H1 (cell line): ENCODE measurements around the gene DMWD. TPM values are rescaled to one million over a fixed set of nuclear protein-coding genes. Genes with fewer than 3 reads are reported as not detected.

ENCODE experiments used
- ASH2L ChIP-seq: fragments of 200-600, 300-600 bp; sonication (generic); IDR thresholded peaks from one replicate; pipeline ENCODE4 v1.7.1; 2017; ENCODE audit warnings: low read length
- CEBPB ChIP-seq: IDR thresholded peaks from 2 replicates; pipeline ENCODE4 v1.6.1; 2012; ENCODE audit warnings: low read depth, low read length
- CHD7 ChIP-seq: fragments of 300-600 bp; sonication (generic); IDR thresholded peaks from 2 replicates; pipeline ENCODE4 v1.7.1; 2012; ENCODE audit warnings: low read length, moderate library complexity, mild to moderate bottlenecking, inconsistent platforms; ENCODE audit not compliant: insufficient replicate concordance
- CTCF ChIP-seq, 3 experiments: IDR thresholded peaks; 1 replicate in 2 of 3; 2 replicates in 1 of 3; pipeline versions ENCODE4 v1.5.1 to v1.6.1; 2011; ENCODE audit warnings: low read length in 3 of 3, mild to moderate bottlenecking in 3 of 3, inconsistent platforms in 2 of 3, low read depth in 1 of 3, moderate library complexity in 1 of 3; ENCODE audit not compliant: insufficient read depth in 1 of 3; ENCODE audit errors: control extremely low read depth in 1 of 3
- JUND ChIP-seq: IDR thresholded peaks from 2 replicates; pipeline ENCODE4 v1.6.1; 2011; ENCODE audit warnings: mild to moderate bottlenecking, improper control_type of control experiment, low read length
- KDM4A ChIP-seq: IDR thresholded peaks from one replicate; pipeline ENCODE4 v1.7.1; 2012; ENCODE audit warnings: low read depth, mild to moderate bottlenecking, moderate library complexity, low read length, inconsistent platforms; ENCODE audit not compliant: severe bottlenecking
- PHF8 ChIP-seq: fragments of 200-600 bp; sonication (generic); conservative IDR thresholded peaks from 2 replicates; pipeline ENCODE4 v1.7.1; 2012; ENCODE audit warnings: low read depth, mild to moderate bottlenecking, inconsistent platforms, low read length, moderate library complexity
- RFX5 ChIP-seq: IDR thresholded peaks from 2 replicates; pipeline ENCODE4 v1.6.1; 2011; ENCODE audit warnings: low read depth, low read length, improper control_type of control experiment, borderline replicate concordance
- SIX5 ChIP-seq: IDR thresholded peaks from 2 replicates; pipeline ENCODE4 v1.6.1; 2011; ENCODE audit warnings: mild to moderate bottlenecking, low read depth, low read length
- TAF1 ChIP-seq: IDR thresholded peaks from 2 replicates; pipeline ENCODE4 v1.6.1; 2011; ENCODE audit warnings: mild to moderate bottlenecking, low read depth, low read length
- polyA plus RNA-seq, 7 experiments: library from polyadenylated mRNA; depleted of rRNA in 3 of 7; stranded (reverse) in 5 of 7; unstranded in 2 of 7; fragments of >200 nt in 5 of 7; fragments of 200-250 nt in 2 of 7; gene quantifications; 1 replicate in 5 of 7; 2 replicates in 1 of 7; 4 replicates in 1 of 7; pipeline versions ENCODE4 v1.2.1 to v1.2.3, GENCODE V29; 2011 to 2013; ENCODE audit warnings: missing spikeins in 2 of 7, mixed read lengths in 2 of 7
- total RNA-seq: library from RNA; stranded (reverse); fragmentation: NEBNext Ultra II Directional; extraction: Animal tissue kit (Norgen Biotek cat#: 25700); gene quantifications from 2 replicates; pipeline ENCODE4 v1.2.1, GENCODE V29; 2021

The DMWD gene
- total and polyA plus RNA-seq, 2 of the 8 experiments (the other 6 are each of a cell fraction or from before 2014, with no cell fraction given) = 13.6 to 41.0 TPM

- TF ChIP-seq CHD7 (no peak), SIX5 (no peak), KDM4A (no peak), CEBPB (no peak), TAF1 (no peak), JUND (no peak), RFX5 (no peak), PHF8 (no peak), ASH2L (no peak), CTCF (IDR thresholded peaks at IDR 0.05; ENCODE audit: control extremely low read depth in 1 of 3, insufficient read depth in 1 of 3, low read depth in 1 of 3, low read length in 3 of 3) (no peak)
These were observed 34.3 kb upstream of the DMWD start (continued) for GRCh38 chr19:45826934-45827333.
